HG03060 (cell line): Measurements from ENCODE around the gene UPP1.
"Not testable (repeated sequence)": the region's sequence is repeated elsewhere in the genome, so short reads cannot be mapped to it uniquely, and the experiment has no call there.

ENCODE experiments used
- ATAC-seq: cut with Tn5 transposase; IDR thresholded peaks from one replicate; pipeline ENCODE4 v1.9.1; 2021; ENCODE audit warnings: low read depth, moderate number of reproducible peaks; ENCODE audit not compliant: unreplicated experiment

Gene UPP1

DNA sequence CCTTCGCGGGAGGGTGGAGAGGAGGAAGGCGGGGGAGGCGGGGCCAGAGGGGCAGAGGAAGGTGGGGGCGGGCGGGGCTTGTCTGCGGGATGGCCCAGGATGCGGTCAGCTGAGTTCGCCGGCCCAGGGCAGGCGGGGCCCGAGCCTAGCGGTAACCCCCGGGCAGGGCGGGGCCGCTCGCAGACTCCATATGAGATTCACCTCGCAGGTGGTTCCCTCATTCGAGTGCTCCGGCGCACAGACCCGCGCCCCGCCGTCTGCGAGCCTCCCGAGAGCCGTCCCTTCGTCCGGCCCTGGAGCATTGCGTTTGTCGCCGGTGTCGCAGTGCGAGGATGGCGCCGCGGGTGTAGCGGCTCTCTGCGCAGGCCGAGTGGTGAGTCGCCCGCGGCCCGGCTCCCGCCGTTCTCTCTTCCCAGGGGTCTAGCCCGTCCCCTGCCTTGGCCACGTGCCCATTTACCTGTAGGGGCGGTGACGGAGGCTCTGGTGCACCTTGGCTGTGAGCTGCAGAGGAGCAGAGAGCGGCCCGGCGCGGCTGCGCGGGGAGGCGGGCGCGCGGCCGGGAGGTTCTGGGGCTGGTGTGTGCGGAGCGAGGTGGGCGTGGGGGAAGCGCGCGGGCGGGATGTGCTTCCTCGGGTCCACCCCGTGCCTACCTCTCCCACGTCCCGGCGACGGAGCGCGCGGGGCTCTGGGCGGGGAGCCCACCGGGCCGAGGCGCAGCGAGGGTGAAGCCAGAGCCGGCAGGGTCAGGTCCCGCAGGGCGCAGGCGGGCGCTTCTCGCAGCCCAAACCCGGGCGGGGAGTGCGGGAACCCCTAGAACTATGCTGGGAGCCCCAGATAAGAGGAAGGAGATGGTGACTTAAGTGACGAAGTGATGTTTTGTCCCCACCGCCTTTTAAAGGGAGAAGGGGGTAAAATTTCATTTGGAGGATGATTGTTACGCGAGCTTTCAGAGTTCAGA is at the start of gene UPP1:
TSS of gene UPP1 (plus strand) at position 220 of the 958 bp plus-strand sequence. CDS start 5,519 bp downstream, outside the sequence.
- ATAC-seq = peak; percentile 23

DNA sequence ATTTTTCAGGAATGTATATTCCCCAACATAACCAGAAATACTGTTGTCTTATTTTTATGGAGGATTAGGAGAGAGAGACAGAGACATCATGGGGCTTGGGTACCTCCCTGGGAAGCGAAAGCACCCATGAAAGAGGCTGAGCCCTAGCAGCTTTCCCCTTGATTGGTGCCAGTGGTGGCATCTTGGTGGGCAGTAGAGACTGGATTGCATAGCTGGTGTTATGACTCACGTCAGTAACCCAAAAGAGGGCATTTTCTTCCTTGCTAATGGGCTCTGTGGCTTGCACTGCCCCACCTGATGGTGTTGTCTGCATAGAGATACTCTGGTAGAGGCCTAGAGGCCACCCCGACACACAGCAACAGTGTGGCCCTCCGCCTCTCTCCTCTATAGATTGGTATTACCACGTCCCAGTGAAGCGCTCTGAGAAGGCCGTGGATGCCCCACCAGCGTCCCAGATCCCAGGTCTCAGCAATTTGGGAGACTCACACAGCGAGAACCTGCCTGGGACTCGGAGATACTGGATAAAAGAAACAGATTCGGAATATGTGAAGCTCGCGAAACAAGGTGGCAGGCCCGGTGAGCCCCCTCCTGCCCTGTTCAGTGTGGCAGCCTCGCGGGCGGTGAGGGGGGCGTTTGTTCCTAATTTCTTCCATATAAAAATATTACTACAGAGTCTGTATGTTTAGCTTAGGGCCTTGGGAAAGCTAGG is 48.0 kb upstream of the UPP1 start:
- ATAC-seq = no peak

DNA sequence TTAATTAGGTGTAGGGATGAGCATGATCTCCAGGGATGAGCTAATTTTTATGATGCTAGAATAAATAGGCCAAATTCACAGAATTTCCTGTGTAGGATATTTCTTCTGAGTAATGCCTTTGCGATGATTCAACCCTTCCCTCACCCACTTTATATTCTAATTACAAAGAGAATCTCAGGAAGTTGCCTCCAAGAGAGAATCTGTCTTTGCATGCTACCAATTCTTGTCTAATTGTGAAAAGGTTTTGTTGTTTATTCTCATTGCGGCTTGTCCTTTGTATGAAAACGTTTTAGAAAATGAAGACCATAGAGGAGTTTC is 47.5 kb upstream of the UPP1 start:
- no peak for ATAC-seq

DNA sequence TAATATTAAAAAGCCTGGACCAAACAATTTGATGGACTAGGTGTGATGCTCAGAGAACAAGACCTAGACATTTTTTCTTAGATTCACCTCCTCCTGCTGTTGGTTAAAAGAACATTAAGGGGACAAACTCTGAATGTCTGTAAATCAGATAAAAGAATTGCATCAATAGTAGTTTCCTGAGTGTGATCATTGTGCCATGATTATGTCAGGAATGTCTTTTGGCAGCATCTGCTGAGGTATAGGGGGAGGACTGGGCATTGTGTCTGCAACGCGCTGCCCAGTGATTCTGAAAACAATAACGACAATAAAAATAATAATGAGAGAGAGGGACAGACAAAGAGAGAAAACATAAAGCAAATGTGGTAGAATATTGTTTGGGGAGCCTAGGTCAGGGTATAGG is 46.8 kb upstream of the UPP1 start:
- no peak for ATAC-seq

DNA sequence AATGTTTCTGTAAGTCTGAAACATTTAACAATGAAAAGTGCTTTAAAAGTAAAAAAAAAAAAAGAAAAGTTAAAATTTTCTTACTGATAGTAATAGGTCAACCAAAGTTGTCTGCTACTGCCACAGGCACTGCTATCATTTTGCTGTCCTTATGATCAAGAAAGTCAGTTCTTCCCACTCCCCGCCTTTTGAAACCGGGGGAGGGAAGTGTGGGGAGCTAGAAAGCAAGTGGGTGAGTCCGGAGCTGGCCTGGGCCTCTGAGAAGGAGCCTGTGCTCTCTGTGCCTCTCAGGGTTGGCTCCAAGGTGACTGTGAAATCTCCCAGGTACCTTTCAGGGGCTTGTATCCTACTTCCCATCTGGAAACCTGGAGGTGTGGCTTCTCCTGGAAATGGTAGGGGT is 46.4 kb upstream of the UPP1 start:
- ATAC-seq = no peak

DNA sequence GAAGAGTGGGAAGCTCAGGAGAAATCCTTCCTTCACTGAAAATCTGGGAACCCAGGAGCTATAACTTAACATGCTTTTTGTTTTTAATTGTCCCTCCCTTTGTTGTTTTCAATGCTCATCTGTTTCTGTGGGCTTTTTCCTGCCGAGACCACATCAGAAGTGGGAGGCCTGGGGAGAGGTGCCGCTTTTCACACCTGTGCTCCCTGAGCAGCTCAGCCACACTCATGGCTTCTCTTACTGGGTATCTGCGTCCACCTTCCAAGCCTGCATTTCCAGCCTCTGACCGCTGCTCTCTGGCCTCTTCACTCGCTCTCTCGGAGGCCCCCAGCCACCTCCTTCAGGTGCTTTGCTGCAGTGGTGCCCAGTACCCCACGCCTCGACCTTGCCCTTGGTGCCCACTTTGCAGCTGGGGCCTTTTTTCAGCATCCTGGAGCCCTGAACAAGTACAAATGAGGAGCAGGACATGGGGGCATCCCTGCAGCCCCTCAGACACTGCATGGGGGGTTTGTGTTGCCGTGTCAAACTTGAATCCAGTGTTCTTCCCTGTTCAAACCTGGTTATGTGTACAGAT is 43.8 kb upstream of the UPP1 start:
- ATAC-seq = no peak

DNA sequence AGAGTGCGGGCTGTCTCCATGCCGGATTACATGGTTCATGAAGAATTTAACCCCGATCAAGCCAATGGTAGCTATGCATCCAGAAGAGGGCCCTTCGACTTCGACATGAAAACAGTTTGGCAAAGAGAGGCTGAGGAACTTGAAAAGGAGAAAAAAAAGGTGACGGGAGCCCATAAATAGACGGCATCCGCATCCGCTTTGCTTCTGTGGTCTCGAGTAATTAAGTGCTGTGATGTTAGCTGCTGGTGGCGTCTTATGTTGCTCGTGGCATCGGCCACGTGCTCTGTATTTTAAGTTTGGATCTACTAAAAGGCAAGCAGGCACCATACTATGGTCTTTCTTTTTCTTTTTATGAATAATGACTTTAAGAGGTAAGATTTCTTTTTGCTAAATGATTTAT is 42.6 kb upstream of the UPP1 start:
- ATAC-seq = no peak

DNA sequence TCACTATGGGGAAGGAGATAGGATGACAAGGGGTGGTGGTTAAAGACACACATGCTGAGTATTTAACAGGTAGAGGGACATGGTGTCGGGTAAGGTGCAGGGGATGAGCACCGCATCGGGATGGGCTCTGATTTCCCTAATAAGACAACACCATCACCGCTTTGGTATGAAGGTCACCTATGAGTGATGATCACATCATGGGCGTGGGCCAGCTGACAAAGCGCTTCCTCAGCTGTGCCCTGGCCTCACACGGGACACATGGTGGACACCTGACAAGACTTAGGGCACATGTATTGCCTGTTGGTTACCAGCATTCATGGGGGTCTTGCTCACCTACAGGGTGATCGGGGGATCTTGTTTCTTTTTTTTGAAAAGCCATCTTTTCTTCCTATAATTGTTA is 41.0 kb upstream of the UPP1 start:
- no peak for ATAC-seq

DNA sequence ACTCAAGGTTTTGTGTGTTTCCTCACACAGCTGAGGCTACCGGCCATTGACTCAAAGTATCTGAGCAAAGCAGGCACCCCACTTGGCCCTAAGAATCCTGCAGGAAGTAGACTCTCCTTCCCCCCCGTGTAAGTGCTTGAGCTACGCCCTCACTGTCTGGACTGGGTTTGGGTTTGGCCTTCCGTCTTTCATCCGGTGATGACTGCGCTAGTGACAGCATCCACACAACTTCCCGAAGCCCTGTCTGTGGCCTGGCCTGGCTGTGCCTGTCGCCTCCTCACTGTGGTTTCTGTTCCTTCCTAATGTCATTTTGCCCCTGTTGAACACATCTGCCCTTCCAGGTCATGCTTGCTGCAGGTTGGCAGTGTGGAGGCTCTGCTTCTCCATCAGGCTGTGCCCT is 39.2 kb upstream of the UPP1 start:
- no peak for ATAC-seq

DNA sequence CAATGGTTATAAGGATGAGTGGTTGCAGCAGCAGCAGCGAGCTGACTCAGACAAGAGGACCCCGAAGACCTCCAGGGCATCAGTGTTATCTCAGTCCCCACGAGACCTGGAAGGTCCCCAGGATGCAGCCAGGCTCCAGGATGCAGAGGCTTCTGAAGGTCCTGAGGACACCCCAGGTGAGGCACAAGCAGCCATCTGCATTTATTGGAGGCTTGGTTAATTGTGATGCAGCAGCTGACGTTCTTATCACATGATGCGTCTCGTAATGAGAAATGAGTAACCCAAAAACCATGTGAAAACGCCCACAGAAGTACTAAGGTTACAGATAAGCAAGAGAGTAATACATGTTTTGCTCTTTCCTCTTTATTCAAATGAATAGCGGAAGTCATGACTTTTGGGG is 36.3 kb upstream of the UPP1 start:
- no peak for ATAC-seq

DNA sequence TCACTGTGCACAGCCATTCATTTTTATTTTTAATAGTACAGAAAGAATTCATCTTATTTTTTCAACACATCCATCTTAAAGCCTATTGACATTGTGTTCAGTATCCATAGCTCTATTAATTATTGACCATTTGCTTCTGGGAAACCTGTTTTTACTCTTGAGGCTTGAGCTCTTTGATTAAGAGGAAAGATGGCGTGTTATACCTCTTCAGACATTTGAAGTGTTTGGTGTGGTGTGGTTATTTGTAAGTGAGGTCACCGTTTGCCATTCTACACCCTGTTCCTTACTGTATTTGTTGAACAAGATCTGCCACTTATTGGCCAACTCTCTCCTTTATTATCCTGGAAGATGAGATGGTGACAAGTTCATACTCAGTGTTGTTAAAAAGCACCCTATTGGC is 35.3 kb upstream of the UPP1 start:
- ATAC-seq = no peak

DNA sequence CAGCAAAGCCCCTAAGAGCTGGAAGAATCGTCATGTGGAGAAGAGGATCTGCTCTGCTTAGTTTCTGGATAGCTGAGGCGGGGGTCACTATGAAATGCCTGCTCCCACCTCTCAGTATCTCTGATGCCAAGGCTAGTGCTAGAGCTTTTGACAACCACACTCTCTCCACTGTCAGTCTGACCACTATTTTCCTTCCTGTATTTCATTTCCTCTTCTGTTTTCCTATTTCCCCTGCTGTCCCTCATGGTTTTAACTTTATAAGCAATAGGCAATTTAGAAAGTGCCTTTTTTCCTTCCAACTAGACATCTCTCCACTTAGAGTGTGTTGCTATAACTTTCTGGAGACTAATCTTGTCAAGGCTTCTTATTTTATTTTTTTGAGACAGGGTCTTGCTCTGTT is 30.1 kb upstream of the UPP1 start:
- no peak for ATAC-seq

DNA sequence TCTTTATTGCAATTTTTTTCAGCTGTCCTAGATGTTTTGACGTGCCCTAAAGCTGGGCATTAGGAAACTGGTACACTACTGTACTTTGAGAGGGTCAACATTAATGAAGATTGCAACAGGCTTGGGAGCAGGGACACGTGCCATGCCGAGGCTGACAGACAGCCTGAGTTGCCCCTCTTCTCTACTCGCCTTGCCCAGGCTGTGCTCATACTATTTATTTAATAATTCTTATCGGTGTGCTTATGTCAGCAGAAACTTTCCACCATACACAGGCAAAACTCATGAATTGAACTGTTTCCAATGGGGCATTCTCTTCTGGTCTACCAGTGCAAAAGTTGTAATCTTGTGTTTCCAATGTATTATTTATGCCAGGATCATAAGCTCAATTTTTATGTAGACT is 29.4 kb upstream of the UPP1 start:
- ATAC-seq = no peak

DNA sequence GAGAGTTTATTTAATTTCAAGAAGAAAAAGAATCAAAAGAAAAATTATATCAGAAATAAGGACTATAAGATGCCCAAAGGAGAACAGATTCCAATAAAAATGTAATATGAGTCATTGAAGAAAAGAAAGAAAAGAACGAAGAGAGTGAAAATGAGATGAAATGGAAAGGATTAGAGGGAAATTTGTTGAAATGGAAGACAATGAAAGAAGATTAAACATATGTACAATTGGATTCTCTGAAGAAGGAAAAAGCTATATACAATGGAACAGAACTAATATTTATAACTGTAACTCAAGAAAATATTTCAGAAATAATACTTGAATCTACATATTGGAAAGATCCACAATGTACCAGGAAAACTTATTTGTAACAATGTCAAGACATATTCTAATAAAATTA is 25.1 kb upstream of the UPP1 start:
- ATAC-seq = no peak

DNA sequence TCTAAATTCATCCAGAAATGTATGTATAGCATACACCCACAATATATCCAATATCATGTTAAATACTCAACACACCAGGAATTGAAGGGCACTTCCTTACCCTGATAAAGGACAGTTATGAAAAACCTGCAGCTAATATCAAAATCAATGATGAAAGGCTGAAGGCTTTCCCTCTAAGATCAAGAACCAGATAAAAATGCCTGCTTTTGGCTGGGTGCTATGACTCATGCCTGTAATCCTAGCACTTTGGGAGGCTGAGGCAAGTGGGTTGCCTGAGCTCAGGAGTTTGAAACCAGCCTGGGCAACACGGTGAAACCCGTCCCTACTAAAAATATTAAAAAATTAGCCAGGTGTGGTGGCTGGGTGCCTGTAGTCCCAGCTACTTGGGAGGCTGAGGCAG is 21.6 kb upstream of the UPP1 start:
- no peak for ATAC-seq

DNA sequence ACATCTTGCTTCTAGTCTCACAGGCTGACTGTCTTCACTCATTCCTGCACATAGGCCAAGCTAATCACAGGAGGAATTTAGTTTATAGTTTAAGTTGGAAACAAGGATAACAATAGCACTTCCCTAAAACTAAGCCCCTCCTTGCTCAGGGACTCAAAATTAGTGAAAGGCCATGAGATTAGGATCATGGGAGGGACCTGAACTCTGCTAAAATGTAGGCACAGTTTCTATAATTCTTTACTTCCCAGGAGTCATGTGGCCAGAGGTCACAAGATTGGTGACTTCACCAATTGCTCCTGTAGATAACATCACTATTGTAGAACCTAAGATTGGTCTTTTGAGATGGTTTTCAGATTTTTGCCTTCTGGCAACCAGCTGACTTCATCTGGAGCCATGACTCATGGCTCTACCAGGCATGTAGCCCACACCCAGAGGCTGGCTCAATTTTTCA is 14.8 kb upstream of the UPP1 start:
- ATAC-seq = no peak

DNA sequence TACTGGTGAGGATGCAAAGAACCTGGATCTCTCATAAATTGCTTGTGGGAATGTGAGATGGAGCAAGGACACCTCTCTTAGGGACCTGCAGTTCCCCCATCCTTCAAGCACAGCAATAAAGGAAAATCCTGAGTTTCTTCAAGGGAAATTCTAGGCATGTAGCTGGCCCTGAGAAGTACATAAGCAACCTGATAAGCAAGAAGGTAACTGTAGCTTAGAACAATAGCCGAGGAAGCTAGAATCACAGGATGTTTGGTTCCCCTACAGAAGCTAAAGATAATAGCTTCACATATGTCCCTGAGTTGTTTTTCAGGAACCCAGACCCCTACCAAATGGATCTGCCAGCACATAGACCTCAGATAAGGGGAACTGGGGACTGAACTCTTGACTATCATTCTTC is 11.6 kb upstream of the UPP1 start:
- no peak for ATAC-seq

DNA sequence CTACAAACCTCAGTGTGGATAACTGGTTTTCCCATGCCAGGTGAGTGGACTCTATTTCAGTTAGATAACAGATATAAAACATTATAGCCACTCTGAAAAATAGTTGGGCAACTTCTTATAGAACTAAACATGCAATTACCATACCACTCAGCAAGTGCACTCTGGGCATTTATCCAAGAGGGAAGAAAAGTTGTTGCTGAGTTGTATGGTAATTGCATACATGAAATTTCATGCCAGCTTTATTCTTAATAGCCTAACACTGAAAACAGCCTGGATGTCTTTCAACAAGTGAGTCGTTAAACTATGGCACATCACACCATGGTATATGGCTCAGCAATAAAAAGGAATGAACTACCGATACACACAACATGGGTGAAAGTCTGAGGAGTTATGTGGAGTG is 10.6 kb upstream of the UPP1 start:
- no peak for ATAC-seq

DNA sequence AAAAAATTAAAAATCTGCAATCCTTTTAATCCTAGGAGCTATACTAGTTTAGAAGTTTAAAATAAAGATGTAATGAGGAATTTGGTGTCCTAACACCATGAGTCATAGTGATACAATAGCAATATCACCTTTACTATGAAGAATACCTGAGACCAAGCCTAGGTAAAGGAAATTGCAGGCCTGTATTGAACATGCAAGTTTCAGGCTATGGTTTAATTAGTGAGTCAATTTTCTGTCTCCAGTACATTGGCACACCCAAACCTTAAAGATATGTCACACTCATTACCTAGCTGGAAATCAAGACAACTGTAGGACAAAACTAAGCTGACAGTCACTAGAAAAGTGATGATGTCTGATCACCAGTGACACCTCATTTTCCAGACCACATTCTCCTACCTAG is 6.7 kb upstream of the UPP1 start:
- ATAC-seq = not testable (repeated sequence)

DNA sequence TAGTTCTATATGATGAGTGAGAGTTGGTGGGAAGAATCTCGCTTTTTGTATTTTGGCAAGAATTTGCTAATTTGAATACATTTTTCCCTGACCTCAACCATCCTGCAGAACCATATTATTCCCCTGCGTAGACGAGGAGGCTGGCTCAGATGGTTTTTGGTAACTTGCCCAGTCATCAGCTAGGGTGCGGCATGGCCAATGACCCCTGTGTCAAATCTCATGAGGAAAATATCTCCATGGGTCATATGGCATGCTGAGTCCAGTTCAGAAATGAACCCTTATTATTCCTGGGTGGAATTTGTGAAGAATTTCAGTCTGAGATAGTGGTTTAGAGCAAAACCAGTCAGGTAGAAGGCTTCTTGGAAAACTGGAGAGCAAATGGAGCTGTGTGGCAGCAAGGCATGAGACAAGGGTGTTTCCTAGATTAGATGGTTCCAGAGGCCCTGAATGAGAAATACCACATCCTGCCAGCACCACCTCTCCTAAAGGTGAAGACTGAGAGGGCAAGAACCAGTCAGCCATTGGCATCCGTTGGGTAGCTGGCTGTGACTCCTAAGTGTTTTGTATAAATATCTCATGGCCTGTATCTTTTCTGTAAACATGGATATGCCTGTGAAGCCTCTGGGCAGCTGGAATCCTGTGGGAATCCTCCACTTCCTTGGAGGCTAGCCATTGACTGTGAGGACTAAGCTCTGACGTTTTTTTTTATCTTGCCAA is 5.8 kb upstream of the UPP1 start:
- ATAC-seq = no peak
